ENCODE measurements around the gene SFXN4.
"Not testable (repeated sequence)": the region's sequence is repeated elsewhere in the genome, so short reads cannot be mapped to it uniquely, and the experiment has no call there.

The SFXN4 gene

GRCh38 chr10:119103903-119104653 is 61.4 kb downstream of the SFXN4 start, which contains the start of gene DENND10:
TSS of gene DENND10 (plus strand) at chr10:119104113. CDS start at chr10:119104143, 30 bp downstream.
- no peak for FAIRE-seq

- no peak for FAIRE-seq
Observed at GRCh38 chr10:119103241-119103902, 62.1 kb downstream of the SFXN4 start.

- no peak for FAIRE-seq
Observed at GRCh38 chr10:119101366-119102098, 64.0 kb downstream of the SFXN4 start.

- no peak for FAIRE-seq
Observed at GRCh38 chr10:119100434-119101238, 64.9 kb downstream of the SFXN4 start.

GRCh38 chr10:119098576-119098975 is 66.9 kb downstream of the SFXN4 start:
- FAIRE-seq, result no peak

GRCh38 chr10:119096641-119097415 is 68.7 kb downstream of the SFXN4 start:
- FAIRE-seq, result not testable (repeated sequence)

- no peak for FAIRE-seq
Observed at GRCh38 chr10:119095640-119096039, 69.9 kb downstream of the SFXN4 start.

- no peak for FAIRE-seq
Observed at GRCh38 chr10:119090968-119091367, 74.5 kb downstream of the SFXN4 start.

Measured in A204.1 (cell line).